Ecto neural progenitor cell (in vitro differentiated cells): Measurements from ENCODE around the gene QDPR.

ENCODE experiments used
- DNase-seq: peaks from one replicate; pipeline ENCODE4 v3.0.0-alpha.2; 2018; ENCODE audit warnings: low spot score

Gene QDPR

DNA sequence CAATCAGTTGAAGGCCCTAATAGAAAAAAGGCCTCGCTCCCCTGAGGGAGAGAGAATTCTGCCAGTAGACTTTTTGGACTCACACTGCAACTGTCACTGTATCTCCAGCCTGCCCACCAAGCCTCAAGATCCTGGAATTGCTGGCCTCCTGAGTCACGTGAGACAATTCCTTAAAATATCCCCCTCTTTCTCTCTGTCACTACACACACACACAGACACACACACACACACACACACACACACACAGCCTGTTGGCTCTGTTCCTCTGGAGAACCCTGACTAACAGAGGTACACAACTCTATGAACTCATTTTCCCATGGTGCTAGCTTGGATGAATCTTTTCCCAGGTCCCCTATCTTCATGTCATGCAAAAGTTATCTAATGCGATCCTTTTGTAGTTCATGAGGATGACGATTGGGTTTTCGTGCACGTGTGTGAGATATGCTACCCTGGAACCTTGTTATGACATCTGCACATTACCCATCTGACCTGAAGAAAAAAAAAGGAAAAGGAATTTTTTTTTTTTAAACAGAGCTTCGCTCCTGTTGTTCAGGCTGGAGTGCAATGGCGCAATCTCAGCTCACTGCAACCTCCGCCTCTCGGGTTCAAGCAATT, 16.8 kb upstream of the QDPR start:
- DNase-seq = no peak

DNA sequence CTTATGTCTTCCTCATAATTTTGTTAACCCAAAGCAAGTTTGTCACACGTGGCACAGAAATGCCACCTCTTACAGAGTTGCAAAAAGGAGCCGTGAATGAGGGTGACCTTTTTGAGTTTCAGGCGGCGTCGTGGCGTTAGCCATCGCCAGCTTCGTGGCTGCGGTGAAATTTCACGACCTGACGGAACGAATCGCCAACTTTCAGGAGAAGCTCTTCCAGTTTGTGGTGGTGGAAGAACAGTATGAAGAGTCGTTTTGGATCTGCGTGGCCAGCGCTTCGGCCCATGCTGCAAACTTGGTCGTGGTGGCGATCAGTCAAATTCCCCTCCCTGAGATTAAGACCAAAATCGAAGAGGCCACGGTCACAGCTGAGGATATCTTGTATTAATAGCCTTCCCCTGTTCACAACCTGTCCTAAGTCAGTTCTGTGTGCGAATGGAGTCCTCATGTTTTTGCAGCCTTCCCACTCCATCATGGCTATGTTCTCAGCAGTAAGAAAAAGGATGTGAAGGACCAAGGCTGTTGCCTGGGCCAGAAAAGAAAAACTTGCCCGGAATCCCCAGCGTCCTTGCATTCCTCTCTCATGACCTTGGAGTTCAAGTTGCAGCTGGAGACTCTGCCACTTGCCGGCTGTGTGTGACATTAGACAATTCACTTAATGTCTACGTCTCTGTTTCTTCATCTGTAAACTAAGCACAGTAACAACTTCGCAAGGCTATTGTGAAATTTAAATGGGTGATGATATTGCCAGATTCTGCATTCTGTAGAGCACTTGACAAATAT, 15.0 kb upstream of the QDPR start:
- no peak for DNase-seq

DNA sequence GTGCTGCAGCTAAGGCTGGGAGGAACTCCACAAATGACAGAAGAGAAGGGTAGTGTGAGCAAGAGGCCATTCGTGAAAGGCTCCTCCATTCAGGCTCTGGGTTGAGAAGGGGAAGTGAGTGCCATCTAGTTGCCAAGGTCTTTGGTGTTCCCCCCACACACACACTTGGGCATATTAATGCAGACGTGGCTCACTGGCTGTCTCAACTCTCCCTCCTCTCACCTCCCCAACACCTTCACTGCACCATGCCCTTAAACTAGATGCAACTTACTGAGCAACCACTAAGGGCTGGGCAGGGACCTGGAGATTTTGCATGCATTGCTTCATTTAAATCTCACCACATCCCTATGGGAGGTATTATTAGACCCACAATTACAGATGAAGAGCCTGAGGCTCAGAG, 11.8 kb upstream of the QDPR start:
- DNase-seq = no peak

DNA sequence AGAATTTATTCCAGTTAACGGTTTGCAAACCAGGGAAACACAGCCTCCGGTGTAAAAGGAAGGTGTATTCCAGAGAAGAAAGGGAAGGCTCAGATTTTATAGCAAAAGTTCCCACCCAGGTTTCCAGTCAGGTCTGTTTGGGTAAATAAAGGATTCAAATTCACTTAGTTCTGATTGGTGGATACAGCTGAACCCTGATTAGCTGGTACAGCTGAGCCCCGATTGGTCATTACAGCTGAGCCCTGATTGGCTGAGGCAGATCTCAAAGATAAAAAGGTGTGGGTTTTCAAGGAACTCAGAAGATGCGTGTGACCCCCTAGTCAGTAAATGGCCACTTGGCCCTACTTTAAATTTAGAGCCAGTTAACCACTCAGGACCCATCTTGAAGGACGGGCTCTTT, 9.7 kb upstream of the QDPR start:
- no peak for DNase-seq

DNA sequence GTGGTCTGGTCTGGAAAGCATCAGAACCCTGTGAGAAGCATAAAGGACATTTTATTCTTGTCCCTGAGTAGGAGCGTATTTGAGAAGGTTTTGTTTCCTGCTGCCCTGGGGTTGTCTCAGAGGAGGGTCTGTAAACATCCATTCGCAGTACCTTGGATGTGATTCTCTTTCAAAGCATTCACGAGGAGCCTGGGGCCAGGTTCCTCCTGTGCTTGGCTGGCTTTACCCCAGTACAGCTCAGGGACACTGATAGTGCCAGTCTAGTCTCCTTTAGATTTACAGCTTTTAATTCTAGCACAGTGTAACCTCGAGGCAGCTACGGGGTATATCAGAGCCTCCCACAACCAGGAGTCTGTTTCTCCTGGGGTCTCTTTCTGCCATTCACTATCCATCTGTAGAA, 5.8 kb upstream of the QDPR start:
- DNase-seq = no peak

DNA sequence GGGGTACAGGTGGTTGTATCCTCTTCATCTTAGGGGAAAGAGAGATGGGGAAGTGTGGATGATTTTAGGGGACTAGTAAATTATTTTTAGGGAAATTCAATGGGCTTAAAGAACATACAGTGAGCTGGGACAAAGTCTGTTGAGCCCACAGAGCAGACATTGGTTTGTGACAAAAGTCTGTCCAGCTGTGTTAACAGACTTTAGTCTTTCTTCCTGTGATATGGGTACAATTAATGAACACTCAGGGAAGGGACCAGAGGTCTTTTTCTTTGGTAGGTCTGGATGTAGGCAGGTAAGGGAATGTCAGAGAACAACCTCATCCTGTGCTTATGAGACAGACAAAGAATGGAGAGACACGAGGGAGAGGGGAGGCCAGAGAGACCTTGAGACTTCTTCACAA, 5.1 kb upstream of the QDPR start:
- no peak for DNase-seq

DNA sequence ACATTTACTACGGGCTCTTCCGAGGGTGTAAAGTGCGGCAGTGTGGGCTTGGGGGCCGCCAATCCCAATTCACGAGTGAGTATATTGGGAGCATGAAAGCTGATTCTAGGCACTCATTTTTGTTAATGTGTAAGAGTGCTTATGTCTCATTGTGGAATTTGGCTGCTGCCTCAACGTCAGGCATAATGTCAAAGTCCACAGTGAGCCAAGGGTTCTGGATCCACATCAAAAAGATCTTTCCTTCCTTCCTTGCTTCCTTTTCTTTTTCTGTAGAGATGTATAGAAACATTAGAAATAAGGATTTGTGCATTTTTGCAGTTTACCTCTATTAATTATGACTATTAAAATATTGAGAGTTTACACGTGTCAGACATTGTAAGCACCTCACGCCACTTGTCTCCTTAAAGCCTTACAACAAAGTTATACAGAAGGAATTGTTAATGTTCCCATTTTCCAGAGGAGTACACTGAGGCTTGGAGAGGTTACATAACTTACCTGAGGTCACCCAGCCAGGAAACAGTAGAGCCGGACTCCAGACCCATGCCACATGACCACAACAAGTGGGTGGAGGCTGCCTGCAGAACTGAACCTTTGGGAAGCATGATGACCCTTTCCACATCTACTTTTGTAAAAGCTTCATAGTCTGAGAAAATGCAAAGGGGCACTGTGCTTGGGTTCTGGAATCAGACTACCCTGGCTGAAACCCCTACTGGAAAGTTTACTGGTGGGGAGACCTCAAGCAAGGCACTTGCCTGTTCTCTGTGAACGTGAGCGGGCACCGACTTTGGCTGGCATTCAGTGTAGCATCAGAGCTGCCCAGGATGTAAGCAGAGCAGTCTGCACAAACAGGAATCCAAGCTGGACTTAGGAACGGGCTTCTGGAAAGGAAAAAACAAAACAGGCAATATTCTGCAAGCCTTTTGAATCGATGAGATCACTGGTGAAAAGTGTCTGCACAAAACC, 3.8 kb upstream of the QDPR start:
- no peak for DNase-seq

DNA sequence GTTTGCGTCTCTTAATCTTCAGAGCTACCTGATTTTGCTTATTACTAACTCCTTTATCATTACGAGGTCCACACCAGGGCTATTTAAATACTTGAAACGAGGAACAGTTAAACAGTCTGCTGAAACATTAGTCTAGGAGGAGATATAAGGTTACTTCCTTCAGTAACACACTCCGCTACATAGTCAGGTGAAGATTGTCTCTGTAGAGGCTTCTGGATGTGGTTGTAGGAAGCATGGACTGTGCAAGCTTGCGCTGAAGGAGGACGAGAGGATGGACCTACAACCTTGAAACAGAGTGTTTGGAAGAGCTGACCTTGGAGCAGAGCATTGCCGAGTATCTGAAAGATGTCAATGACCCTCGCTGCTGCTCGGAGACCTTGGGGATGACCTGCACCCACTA, 3.0 kb upstream of the QDPR start, which contains the start of gene CLRN2:
TSS of gene CLRN2 (plus strand) at position 301 of the 400 bp plus-strand sequence. CDS start 102 bp downstream, outside the sequence.
- DNase-seq = no peak

DNA sequence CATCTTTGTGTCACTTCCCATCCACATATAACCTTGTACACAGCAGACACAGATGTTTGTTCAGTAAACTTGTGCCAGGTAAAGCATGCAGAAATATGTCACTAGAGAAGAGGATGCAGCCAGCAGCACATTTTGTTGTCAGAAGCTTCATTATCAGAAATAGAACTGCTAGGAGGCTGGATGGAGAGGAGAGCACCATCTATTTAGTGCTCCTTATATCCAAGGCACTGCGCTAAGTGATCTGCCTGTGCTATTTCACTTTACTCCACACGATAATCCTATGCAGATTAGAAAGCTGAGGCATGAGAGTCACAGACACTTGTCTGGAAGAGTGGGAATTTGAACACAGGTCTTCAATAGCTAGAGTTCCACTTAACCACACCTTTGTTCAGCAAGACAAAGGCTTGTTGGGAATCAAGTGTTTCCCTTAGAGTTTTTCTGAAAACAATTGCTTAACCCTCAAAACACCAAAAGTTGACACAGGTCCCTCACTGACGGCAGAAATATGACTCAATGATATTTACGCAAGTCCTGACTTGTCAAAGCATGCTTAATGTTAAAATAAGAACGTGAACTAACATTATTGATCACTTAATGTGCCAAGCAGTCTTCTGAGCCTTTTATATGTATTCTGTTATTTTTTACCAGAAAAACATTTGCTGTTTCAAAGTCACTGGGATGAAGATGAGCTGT, 1.2 kb upstream of the QDPR start:
- DNase-seq = no peak

DNA sequence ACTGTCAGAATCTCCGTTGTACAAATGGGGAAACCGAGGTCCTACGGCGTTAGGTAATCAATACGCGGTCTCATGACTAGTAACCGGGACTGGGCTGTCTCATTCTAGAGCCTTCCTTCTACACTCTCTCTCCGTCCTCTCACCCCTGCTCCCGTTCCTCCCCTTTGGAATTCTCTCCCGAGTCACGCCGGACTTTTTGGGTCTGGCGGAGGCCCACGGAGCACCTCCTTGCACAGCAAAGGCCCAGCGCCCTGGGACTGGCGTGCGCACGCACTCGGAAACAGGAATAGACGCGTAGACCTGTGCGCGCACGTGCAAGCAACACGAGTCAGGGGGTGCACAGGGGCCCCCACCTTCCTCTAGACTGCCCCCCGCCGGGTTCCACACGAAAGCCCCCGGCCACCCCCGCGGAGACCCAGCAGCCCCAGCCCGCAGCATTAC, 361 bp downstream of the QDPR start:
- DNase-seq = no peak

DNA sequence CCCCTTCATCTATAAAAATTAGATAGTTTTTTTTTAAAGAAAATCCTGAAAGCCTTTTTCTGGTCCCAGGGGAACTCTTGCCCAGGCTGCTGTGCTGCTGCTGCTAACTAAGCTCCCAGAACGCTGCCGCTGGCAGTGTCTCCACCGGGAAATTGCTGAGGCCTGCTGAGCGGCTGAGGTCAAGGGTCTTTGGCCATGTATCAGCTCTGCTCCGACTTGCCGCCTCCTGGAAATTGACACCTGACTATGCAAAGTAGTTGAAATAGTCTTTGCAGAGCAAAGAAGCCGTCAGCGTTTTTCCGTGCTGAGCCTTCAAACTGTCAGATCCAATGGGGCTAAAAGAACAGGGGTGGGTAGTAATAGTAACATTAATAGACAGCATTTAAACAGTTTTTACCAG, 839 bp downstream of the QDPR start:
- peak; percentile 63 for DNase-seq

DNA sequence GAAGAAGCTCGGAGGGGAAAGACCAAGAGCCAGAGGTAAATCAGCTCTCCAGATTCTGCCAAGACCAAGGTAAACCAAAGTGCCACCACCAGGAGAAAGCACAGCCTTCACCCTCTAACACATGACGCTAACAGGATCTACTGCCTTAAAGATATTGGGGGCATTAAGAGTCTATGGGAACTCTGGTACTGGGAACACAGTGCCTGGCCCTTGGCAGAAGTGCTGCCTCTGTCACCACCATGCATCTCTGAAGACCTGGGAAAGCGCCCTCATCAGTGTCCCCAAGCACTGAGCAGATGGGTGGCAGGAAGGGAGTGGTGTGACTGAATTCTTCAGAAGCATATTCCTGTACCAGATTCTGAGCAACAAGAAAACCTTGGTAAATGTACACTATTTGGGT, 1.3 kb downstream of the QDPR start:
- DNase-seq = no peak

DNA sequence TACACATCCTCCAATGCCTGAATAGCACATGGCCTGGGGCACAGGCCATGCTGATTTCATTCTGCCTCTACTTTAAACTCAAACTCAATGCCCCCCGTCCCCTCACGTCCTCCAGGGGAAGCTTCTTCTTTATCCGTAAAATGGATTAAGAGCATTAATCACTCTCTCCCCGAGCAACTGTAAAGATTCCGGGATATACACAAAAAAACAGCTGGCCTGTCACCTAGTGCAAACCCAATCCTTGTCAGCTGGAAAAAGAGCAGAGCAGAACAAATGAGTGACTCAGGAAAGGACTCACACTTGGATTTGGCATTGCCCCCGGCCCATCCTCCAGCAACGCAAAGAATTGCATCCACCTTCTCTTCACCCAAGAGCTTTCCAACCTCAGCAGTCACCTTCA, 7.8 kb downstream of the QDPR start:
- DNase-seq = no peak

DNA sequence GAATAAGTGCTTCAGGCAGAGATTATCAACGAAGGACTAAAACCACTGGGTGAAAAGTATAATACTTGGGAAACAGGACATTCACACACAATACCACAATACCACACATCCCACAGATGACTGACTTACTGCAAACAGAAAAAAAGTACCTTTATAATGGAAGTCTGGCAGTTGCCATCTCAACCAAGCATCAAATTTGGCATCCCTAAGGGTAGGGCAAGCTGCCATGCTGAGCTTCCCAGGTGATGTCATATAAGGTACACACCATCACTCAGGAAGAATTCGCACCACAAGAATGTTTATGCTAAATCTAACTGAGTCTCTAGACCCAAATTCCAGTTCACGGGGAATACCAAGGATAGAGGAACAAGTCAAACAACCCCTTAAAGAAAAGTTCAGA, 9.1 kb downstream of the QDPR start:
- no peak for DNase-seq

DNA sequence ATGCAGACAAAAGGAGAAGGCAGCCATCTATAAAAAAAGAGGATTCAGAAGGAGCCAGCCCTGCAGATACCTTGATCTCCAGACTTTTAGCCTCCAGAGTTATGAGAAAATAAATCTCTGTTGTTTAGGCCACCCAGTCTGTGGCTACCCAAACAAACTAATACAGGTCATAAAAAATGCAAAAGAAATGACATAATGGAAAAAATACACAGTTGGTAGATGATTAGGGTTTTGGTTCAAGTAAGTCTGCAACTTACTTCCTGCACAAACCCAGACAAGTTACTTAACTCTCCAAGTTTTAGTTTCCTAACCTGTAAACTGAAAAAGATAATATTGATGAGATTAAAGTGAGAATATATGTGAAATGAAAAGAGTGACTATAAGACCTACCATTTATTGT, 11.3 kb downstream of the QDPR start:
- no peak for DNase-seq

DNA sequence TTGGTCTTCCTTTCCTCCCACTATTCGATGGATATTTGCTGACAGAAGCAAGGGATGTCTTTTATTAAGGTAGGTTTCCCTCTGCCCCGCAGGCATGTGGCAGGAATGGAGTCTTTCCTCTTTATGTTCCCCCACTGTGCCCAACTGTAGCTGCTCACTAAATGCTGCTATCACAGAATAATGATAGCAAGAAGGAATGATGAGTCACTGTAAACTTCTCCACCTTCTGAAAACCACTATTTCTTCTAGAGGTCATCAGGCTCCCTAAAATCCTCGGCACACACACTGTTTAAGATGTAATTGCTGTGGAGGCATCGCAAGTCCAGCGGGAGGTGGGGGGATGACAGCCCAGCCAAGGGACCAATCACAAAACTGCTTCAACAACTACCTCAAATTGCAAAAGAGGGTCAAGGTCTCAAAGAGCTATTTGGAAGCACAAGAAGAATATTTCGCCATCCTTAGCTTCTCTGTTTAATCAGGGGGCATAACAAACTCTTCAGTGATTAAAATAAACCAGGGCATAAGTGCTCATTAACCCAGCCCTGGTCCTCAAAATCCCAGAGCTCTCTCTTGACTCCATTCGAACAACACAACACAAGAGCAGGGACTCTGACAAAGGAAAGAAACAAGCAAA, 13.9 kb downstream of the QDPR start:
- DNase-seq = no peak

DNA sequence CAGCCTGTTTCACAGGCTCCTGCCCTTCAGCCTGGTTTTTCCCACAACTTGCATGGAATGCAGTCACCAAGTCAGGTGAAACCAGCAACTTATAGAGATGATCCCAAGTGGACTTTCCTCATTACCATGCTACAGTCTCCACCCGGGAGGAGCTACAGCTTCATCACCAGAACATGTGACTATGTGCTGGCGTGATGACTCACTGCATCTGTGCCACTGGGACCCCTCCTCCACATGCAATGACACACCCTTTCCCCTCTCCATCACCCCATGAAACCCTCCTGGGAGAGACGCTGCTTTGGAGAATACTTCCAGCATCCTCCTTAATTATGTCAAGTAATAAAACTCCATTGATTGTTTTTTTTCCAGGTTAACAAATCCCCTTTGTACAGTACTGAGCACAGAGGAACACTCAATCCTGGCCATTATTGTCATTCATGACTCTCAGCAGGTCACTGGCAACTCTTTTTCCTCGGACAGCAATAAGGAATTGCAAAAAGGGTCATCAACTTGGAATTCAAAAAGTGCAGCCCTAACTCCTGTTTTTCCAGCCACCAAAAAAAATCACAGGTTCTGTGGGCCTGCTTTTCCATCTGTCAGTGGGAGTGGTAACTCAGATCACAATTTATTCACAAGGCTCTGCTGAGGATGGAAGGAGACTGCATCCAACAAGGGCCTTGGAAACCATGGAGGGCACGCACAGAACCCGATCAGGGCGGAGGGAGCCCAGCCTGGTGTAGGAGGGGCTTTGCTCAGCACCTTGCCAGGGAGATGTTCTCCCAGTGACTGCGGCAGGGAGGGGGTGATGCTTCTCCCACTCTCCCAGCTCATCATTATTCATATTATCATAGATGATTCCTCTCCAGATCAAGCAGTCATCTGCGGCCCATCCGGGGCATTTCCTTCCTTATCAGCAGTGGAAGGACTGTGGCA, 17.4 kb downstream of the QDPR start:
- no peak for DNase-seq

DNA sequence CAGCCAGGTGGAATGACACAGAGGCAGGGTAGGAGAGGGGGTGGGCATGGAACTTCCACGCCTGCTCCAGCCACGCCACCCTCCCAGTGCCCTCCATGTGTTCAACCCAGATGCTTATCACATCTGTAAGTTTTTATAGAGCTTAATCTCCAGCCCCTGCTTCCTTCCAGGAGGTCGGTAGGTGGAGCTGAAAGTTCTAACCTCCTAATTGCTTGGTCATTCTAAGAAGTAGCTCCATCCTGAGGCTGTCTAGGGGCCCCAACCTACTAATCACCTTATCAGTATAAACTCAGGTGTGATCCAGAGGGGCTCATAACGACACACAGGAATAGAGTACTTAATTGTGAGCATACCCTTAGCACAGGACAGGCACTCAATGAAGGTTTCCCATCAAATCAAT, 18.3 kb downstream of the QDPR start:
- DNase-seq = no peak

DNA sequence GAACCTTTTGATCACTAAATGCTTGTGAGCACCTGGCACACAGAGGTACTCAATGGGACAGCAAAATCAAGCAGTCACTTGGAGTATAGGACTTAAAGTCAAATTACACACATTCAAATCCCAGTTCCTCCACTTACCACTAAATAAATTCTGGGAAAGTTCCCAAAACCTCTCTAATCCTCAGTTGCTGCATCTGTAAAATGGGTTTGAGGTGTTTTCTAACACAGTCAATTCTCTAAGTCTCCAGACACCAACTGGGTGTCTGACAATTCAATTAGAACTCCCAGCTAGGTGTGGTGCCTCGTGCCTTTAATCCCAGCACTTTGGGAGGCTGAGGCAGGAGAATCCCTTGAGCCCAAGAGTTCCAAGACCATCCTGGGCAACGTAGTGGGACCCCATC, 19.0 kb downstream of the QDPR start:
- DNase-seq = no peak

DNA sequence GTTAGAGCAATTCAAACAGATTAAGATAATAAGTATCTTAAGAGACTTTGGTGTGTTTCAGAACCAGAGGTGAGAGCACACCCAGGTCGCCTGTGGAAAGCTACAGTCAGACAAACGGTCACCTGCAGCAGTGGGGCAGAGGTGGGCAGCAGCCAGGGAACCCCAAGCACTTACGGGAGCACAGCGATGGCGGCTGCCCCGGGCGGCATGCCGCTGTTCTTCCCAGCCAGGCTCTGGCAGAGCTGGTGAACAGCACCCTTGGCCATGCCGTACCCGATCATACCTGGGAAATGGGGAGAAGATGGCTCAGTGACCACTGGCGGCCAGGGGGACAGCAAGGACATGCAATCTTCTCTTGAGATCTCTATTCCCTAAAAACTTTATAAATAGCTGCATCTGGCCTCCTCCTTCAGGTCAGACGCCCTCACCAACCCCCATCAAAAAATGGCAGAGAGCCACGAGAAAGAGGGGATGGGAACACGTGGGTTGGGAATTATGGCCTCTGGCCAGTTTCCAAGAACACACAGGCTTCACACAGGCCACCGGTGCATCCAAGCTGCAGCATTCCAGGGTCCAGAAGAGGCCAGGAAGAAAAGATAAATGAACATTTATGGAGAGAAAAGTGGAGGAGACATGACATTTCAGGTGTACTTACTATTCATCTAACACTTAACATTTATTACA, 19.7 kb downstream of the QDPR start:
- DNase-seq = no peak
